NT2/D1 (cell line): Measurements from ENCODE around the gene KIF12.

Experiments
- SUZ12 ChIP-seq: IDR thresholded peaks from 2 replicates; pipeline ENCODE4 v1.6.1; 2011; ENCODE audit not compliant: insufficient read length, insufficient read depth; ENCODE audit errors: extremely low read depth
- YY1 ChIP-seq: IDR thresholded peaks from 2 replicates; pipeline ENCODE4 v1.6.1; 2011; ENCODE audit not compliant: insufficient read length, insufficient read depth

DNA sequence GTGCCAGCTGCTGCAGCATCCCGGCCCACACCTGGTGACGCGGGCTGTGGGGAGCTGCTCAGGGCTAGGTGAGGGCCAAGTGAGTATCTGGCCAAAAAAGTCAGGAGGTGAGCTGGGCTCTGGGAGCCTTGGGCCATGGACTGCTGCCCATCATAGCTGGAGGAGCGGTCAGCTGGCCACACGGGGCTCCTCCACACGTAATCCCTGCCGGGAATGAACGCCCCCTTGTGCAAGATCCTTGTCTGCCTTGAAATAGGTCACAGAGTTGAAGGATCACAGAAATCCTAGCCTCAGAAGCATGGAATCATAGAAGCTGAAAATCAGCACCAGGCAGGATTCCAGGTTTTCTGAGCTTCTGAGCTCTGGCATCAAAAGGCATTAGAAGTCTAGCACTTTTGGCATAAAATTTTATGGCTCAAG lies 39.5 kb upstream of the KIF12 start:
- TF ChIP-seq YY1 = no peak
- TF ChIP-seq SUZ12 = no peak
